Thyroid gland (tissue), 4 donors: Measurements from ENCODE around the gene IFT57. TPM values are rescaled to one million over a fixed set of nuclear protein-coding genes. Genes with fewer than 3 reads are reported as not detected.

Experiments
- DNase-seq, 2 donors: peaks; one replicate each; pipeline ENCODE4 v3.0.0-alpha.2; 2019
- H3K27ac ChIP-seq, 3 donors: fragments of 200-600 bp; sonication (generic); 1 replicate in 2 of 3; 2 replicates in 1 of 3; pipeline ENCODE4 v1.5.1; 2016 to 2019; ENCODE audit warnings: mild to moderate bottlenecking in 1 of 3, moderate library complexity in 1 of 3
- H3K27me3 ChIP-seq: fragments of 200-600 bp; sonication (generic); one replicate; pipeline ENCODE4 v1.5.1; 2019
- H3K36me3 ChIP-seq, 2 donors: fragments of 200-600 bp; sonication (generic); one replicate each; pipeline ENCODE4 v1.5.1; 2016 to 2019
- H3K4me1 ChIP-seq, 2 donors: fragments of 200-600 bp; sonication (generic); one replicate each; pipeline ENCODE4 v1.5.1; 2017 to 2019
- H3K4me3 ChIP-seq, 3 donors: fragments of 200-600 bp; sonication (generic); replicated peaks in 1 of 3; 1 replicate in 2 of 3; 2 replicates in 1 of 3; pipeline ENCODE4 v1.5.1; 2016; ENCODE audit warnings: mild to moderate bottlenecking in 1 of 3
- H3K9me3 ChIP-seq: fragments of 200-600 bp; sonication (generic); one replicate; pipeline ENCODE4 v1.5.1; 2017
- POLR2A ChIP-seq, 2 donors: fragments of 450-650 bp; IDR thresholded peaks; one replicate each; pipeline ENCODE4 v1.6.1; 2017; ENCODE audit warnings: antibody characterized with exemption in 2 of 2, mild to moderate bottlenecking in 2 of 2, moderate library complexity in 1 of 2
- WGBS, 2 donors: methylation state at CpG; one replicate each; pipeline ENCODE4 v1.1.5; 2017; 5-methylcytosine and 5-hydroxymethylcytosine counted together
- intact Hi-C: fragments of 100-400 bp; cut with DNase I; formaldehyde crosslinking; loops from one replicate; pipeline ENCODE4 v1.15.1; 2023
- total RNA-seq, 4 donors: library from RNA; depleted of rRNA; stranded (reverse); fragments of >200 nt; gene quantifications; one replicate each; pipeline ENCODE4 v1.2.3, GENCODE V29; 2016
- TF ChIP-seq, protein P1 (sequence below), 6 experiments: fragments of 200-600 bp in 3 of 6; fragments of 450-650 bp in 3 of 6; sonication (generic) in 3 of 6; IDR thresholded peaks; one replicate each; pipeline ENCODE4 v1.5.1; 2016 to 2019; ENCODE audit warnings: antibody characterized with exemption in 6 of 6, mild to moderate bottlenecking in 2 of 6, inconsistent platforms in 1 of 6, moderate library complexity in 1 of 6

Gene IFT57
- total RNA-seq, 4 donors from 2014 or later, result 80.1 to 139 (median 87.4) TPM

DNA sequence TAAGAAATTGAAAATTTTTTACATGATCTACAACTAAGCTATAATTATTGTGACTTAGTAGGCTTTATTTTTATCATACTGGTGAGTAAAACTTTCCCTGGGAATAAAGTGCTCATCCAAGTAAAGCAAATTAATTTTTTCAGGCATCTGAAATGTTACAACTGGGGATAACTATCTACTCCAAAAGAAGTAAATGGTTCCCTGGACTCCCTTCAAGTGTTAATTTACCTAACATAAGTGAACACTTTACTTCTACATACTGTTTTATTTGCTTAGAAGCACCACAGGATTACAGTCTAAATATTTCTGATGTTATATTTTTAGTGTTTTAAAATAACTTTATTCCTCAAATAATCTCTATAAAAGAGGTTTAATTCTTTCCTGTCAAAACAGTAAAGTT lies 57.8 kb downstream of the IFT57 start:
- no peak overlapping the region for H3K4me3 ChIP-seq
- no peak overlapping the region for H3K27ac ChIP-seq
- intact Hi-C loops, result no loop called here
- DNase-seq, result no peak
- H3K27me3 ChIP-seq, result no peaks in the 10 kb centered on the region
- no peak for TF ChIP-seq POLR2A (IDR thresholded peaks at IDR 0.05)
- TF ChIP-seq, protein P1, sequence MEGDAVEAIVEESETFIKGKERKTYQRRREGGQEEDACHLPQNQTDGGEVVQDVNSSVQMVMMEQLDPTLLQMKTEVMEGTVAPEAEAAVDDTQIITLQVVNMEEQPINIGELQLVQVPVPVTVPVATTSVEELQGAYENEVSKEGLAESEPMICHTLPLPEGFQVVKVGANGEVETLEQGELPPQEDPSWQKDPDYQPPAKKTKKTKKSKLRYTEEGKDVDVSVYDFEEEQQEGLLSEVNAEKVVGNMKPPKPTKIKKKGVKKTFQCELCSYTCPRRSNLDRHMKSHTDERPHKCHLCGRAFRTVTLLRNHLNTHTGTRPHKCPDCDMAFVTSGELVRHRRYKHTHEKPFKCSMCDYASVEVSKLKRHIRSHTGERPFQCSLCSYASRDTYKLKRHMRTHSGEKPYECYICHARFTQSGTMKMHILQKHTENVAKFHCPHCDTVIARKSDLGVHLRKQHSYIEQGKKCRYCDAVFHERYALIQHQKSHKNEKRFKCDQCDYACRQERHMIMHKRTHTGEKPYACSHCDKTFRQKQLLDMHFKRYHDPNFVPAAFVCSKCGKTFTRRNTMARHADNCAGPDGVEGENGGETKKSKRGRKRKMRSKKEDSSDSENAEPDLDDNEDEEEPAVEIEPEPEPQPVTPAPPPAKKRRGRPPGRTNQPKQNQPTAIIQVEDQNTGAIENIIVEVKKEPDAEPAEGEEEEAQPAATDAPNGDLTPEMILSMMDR (IDR thresholded peaks at IDR 0.05), result no peak
- no peaks in the 10 kb centered on the region for H3K9me3 ChIP-seq
- H3K36me3 ChIP-seq, result peaks cover 0 to 19% of the 10 kb centered on the region in 2 donors
- H3K4me1 ChIP-seq, result no peaks in the 10 kb centered on the region

DNA sequence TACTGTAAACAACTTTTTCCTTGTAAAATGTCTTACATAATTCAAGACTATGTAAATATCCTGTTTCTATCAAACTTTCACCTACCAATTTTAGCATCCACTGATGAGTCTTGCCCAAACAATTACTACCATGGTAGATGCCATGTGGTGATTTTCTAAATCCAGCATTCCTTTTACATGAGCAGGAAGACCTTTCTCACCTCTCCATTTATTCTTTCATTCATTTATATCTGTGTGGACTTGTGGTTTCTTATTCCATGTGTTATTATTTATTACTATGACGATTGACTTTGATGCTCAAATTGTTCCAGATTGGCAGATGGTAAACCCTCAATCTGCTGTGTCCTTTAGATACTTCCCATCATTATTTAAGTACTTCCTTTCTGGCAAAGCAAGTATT lies 62.4 kb downstream of the IFT57 start:
- Histone ChIP-seq H3K27me3 (no peaks in the 10 kb centered on the region), H3K4me3 (no peak overlapping the region), H3K4me1 (no peaks in the 10 kb centered on the region), H3K9me3 (no peaks in the 10 kb centered on the region), H3K36me3 (peaks cover 0 to 8% of the 10 kb centered on the region in 2 donors), H3K27ac (no peak overlapping the region)
- DNase-seq, result no peak
- intact Hi-C loops, result no loop called here
- WGBS, 2 donors, result 81 to 84% methylated on average over 1 of the region's 1 CpG
- TF ChIP-seq POLR2A (IDR thresholded peaks at IDR 0.05), result no peak
- TF ChIP-seq, protein P1 (IDR thresholded peaks at IDR 0.05), result no peak

DNA sequence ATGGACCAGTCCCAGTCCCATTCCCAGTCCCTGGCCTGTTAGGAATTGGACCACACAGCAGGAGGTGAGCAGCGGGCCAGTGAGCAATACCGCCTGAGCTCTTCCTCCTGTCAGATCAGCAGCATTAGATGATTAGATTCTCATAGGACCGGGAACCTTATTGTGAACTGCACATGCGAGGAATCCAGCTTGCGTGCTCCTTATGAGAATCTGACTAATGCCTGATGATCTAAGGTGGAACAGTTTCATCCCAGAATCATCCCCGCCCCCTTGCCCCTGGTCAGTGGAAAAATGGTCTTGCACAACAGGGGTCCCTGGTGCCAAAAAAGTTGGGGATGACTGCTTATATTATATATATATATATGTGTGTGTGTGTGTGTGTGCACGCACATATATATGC lies 63.1 kb downstream of the IFT57 start:
- Histone ChIP-seq H3K36me3 (peaks cover 0 to 8% of the 10 kb centered on the region in 2 donors), H3K4me1 (no peaks in the 10 kb centered on the region), H3K9me3 (no peaks in the 10 kb centered on the region), H3K4me3 (no peak overlapping the region), H3K27ac (no peak overlapping the region), H3K27me3 (no peaks in the 10 kb centered on the region)
- WGBS, 2 donors, result 99% methylated on average over 6 to 7 of the region's 7 CpGs
- TF ChIP-seq, protein P1 (IDR thresholded peaks at IDR 0.05), result no peak
- no peak for TF ChIP-seq POLR2A (IDR thresholded peaks at IDR 0.05)
- intact Hi-C loops, result no loop called here
- no peak for DNase-seq

DNA sequence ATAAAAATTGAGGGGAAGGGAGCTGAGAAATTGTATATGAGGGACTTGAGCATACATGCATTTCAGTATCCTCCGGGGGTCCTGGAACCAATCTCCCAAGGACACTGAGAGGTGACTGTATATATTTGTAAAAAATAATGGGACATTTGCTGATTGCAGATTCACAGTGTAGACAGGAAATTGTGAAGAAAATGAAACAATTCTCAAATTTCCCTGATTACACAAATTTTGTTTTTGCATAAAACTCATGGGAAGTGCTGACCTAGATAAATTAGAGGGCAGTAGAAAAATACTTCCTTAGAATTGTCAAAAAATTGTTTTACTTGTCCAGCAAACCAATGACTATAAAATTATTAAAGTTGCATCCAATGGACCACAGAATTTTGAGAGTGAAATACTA lies 64.0 kb downstream of the IFT57 start:
- WGBS, 2 donors, result 75 to 90% methylated on average over 1 of the region's 1 CpG
- no peak for DNase-seq
- no peak for TF ChIP-seq POLR2A (IDR thresholded peaks at IDR 0.05)
- TF ChIP-seq, protein P1 (IDR thresholded peaks at IDR 0.05), result no peak
- Histone ChIP-seq H3K36me3 (peaks cover 0 to 8% of the 10 kb centered on the region in 2 donors), H3K4me3 (no peak overlapping the region), H3K9me3 (no peaks in the 10 kb centered on the region), H3K27ac (no peak overlapping the region), H3K4me1 (no peaks in the 10 kb centered on the region), H3K27me3 (no peaks in the 10 kb centered on the region)
- intact Hi-C loops, result no loop called here

DNA sequence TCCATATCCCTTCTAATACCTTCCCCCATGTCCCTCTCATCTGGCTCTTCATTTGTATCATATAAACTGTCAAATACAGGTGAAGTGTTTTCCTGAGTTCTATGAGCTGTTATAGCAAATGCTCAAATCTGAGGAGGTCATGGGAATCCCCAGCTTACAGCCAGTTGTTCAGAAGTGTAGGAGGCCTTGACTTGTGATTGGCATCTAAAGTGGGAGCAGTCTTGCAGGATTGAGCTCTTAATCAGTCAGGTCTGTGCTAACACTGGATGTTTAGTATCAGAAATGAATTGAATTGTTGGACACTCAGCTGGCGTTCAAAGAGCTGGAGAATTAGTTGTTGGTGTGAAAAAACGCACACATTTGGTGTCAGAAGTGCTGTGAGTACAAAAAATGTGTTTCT lies 65.0 kb downstream of the IFT57 start:
- TF ChIP-seq, protein P1 (IDR thresholded peaks at IDR 0.05), result no peak
- TF ChIP-seq POLR2A (IDR thresholded peaks at IDR 0.05), result no peak
- no peak overlapping the region for H3K4me3 ChIP-seq
- H3K36me3 ChIP-seq, result peaks cover 0 to 4% of the 10 kb centered on the region in 2 donors
- no peak overlapping the region for H3K27ac ChIP-seq
- DNase-seq, result no peak
- H3K4me1 ChIP-seq, result no peaks in the 10 kb centered on the region
- WGBS, 2 donors, result 80 to 82% methylated on average over 2 of the region's 2 CpGs
- no peaks in the 10 kb centered on the region for H3K9me3 ChIP-seq
- no peaks in the 10 kb centered on the region for H3K27me3 ChIP-seq
- intact Hi-C loops, result no loop called here
